ENCODE data around the gene UBAP1.
"Not testable (repeated sequence)": the region's sequence is repeated elsewhere in the genome, so short reads cannot be mapped to it uniquely, and the experiment has no call there.

The UBAP1 gene

DNA sequence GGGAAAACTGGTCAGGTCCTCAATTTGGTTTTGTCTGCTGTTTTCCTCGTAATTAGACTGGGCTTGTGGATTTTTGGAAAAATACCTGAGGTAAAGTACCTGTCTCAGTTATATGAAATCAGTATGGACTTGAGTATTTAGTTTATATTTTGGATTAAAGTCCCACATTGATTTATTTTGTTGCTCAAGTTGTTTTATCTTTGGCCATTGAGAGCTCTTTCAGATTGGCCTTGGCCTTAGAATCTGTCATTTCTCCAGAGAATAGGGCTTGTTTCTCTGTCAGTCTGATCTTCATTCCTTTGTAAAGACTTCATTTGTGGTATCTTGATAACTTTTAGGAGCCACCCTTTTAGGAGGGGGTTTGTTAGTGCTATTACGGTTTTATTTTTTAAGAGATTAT lies 21.2 kb downstream of the UBAP1 start:
- TF ChIP-seq MYC (IDR thresholded peaks at IDR 0.05; ENCODE audit: low read depth, low read length): no peak
- TF ChIP-seq, protein P1, sequence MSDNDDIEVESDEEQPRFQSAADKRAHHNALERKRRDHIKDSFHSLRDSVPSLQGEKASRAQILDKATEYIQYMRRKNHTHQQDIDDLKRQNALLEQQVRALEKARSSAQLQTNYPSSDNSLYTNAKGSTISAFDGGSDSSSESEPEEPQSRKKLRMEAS (IDR thresholded peaks at IDR 0.05; ENCODE audit: low read depth, low read length): no peak
- TF ChIP-seq POLR2A (IDR thresholded peaks at IDR 0.05; ENCODE audit: extremely low read depth, insufficient read length): no peak
- TF ChIP-seq, protein P2, sequence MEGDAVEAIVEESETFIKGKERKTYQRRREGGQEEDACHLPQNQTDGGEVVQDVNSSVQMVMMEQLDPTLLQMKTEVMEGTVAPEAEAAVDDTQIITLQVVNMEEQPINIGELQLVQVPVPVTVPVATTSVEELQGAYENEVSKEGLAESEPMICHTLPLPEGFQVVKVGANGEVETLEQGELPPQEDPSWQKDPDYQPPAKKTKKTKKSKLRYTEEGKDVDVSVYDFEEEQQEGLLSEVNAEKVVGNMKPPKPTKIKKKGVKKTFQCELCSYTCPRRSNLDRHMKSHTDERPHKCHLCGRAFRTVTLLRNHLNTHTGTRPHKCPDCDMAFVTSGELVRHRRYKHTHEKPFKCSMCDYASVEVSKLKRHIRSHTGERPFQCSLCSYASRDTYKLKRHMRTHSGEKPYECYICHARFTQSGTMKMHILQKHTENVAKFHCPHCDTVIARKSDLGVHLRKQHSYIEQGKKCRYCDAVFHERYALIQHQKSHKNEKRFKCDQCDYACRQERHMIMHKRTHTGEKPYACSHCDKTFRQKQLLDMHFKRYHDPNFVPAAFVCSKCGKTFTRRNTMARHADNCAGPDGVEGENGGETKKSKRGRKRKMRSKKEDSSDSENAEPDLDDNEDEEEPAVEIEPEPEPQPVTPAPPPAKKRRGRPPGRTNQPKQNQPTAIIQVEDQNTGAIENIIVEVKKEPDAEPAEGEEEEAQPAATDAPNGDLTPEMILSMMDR (IDR thresholded peaks at IDR 0.05; ENCODE audit: low read depth, low read length): no peak
- DNase-seq (ENCODE audit: low read depth): no peak
- no peak overlapping the region for H3K4me3 ChIP-seq (ENCODE audit: low read depth, low read length)

DNA sequence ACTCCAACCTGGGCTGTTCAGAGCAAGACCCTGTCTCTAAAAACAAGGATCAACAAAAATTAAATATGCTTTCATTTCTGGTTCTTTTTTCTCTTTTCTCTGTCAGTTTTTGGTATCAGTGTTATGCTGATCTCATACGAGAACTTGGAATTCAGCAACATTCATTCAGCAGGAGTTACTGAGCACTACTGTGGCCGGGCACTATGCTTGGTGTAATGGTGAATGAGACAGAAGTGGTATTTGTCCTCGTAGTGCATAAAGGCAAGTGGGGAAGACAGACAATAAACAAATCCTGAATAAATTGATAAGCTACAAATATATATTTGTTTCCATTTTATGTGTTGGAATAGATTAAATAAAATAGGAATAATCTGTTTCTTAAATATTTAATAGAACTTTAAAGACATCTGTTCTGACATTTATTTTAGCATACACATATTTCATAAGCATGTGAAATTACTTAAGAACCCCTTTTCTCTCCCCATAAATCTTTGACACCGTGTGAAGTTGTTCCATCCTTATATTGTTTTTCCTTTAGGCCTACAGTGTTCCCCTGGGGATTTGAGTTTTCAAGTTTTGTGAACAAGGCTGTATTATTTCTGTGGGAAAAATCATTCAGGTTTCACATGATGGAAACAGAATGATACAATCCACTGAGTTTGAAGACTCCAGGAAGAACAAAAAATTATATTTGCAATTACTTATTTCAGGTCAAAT lies 24.6 kb downstream of the UBAP1 start:
- TF ChIP-seq, protein P1 (IDR thresholded peaks at IDR 0.05; ENCODE audit: low read depth, low read length): no peak
- TF ChIP-seq, protein P2 (IDR thresholded peaks at IDR 0.05; ENCODE audit: low read depth, low read length): no peak
- no peak for TF ChIP-seq POLR2A (IDR thresholded peaks at IDR 0.05; ENCODE audit: extremely low read depth, insufficient read length)
- TF ChIP-seq MYC (IDR thresholded peaks at IDR 0.05; ENCODE audit: low read depth, low read length): no peak
- no peak for DNase-seq (ENCODE audit: low read depth)
- no peak overlapping the region for H3K4me3 ChIP-seq (ENCODE audit: low read depth, low read length)

DNA sequence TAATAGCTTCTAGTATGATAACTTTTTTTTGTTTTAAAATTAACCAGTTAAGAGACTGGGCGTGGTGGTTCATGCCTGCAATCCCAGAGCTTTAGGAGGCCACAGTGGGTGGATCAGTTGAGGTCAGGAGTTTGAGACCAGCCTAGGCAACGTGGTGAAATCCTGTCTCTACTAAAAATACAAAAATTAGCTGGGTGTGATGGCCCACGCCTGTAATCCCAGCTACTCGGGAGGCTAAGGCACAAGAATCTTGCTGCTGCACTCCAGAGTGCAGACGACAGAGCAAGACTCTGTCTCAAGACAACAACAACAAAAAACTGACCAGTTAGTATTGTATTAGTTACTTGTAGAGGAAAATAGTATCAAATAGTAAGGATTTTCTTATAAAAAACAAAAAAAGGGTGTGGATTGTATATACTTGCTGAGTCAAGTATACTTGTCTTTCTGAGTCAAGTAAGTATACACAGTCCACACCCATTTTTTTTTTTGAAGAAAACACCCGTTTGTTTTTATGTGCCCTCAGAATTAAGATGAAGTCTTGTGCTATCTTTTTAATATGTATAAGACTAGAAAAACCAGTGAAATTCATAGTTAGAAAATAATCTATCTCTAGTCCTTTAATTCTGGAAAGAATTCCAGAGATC lies 25.3 kb downstream of the UBAP1 start:
- no peak overlapping the region for H3K4me3 ChIP-seq (ENCODE audit: low read depth, low read length)
- DNase-seq (ENCODE audit: low read depth): no peak
- no peak for TF ChIP-seq MYC (IDR thresholded peaks at IDR 0.05; ENCODE audit: low read depth, low read length)
- TF ChIP-seq POLR2A (IDR thresholded peaks at IDR 0.05; ENCODE audit: extremely low read depth, insufficient read length): no peak
- TF ChIP-seq, protein P1 (IDR thresholded peaks at IDR 0.05; ENCODE audit: low read depth, low read length): no peak
- TF ChIP-seq, protein P2 (IDR thresholded peaks at IDR 0.05; ENCODE audit: low read depth, low read length): no peak

DNA sequence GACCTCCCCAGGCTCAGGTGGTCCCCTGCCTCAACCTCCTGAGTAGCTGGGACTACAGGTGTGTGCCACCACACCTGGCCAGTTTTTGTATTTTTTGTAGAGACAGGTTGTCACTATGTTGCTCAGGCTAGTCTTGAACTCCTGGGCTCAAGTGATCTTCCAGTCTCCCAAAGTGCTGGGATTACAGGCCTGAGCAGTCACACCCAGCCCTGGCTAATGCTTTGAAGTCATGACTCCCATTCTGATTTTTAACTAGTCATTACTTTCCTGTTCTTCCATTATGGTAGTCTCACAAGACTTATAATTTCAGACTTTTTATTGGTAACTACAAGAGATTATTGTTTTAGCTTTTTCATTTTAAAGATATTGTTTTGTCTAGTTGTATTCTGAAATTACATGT lies 26.3 kb downstream of the UBAP1 start:
- TF ChIP-seq POLR2A (IDR thresholded peaks at IDR 0.05; ENCODE audit: extremely low read depth, insufficient read length) (no peak), MYC (IDR thresholded peaks at IDR 0.05; ENCODE audit: low read depth, low read length) (no peak)
- TF ChIP-seq, protein P1 (IDR thresholded peaks at IDR 0.05; ENCODE audit: low read depth, low read length): no peak
- TF ChIP-seq, protein P2 (IDR thresholded peaks at IDR 0.05; ENCODE audit: low read depth, low read length): no peak
- DNase-seq (ENCODE audit: low read depth): no peak

DNA sequence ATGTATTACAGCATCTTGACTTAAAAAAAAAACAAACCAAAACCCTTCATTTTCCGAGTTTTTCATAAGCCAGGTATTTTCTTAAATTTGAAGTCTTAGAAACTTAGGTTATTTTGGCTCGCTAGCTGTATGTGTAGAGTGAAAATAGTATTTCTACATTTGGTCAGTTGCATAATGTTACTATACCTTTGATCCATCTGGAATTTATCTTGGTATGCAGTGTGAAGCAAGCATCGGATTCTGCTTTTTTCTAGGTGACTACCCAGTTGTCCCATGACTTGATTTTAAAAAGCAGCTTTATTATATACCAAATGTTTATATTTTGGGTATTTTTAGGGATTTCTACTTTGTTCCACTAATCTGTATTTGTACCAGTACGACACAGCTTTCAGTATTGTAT lies 27.7 kb downstream of the UBAP1 start:
- no peak overlapping the region for H3K4me3 ChIP-seq (ENCODE audit: low read depth, low read length)
- TF ChIP-seq POLR2A (IDR thresholded peaks at IDR 0.05; ENCODE audit: extremely low read depth, insufficient read length): no peak
- no peak for DNase-seq (ENCODE audit: low read depth)

More for the DNA sequence above, 26.3 kb downstream of the UBAP1 start:
- H3K4me3 ChIP-seq (ENCODE audit: low read depth, low read length): no peak overlapping the region

DNA sequence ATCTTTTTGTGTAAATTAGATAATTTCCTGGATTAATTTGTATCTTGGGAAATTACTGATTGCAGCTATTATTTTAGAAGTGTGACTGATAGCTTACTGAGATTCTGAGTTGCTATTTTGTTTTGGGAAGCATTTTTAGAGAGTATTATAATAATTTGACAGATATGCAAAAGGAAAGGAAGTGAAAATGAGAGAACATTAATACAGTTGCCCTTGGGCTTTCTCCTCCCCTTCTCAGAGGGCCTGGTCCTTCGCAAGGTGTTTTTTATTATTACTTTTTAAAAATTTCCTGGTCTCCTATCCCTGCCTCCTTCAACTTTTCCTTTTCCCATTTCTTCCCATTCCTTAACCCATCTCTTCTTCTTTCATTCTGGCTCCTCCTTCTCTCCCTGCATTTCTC lies 32.6 kb downstream of the UBAP1 start:
- no peak for DNase-seq (ENCODE audit: low read depth)
- no peak overlapping the region for H3K4me3 ChIP-seq (ENCODE audit: low read depth, low read length)
- TF ChIP-seq POLR2A (IDR thresholded peaks at IDR 0.05; ENCODE audit: extremely low read depth, insufficient read length): no peak
- TF ChIP-seq, protein P2 (IDR thresholded peaks at IDR 0.05; ENCODE audit: low read depth, low read length): no peak
- TF ChIP-seq, protein P1 (IDR thresholded peaks at IDR 0.05; ENCODE audit: low read depth, low read length): no peak
- TF ChIP-seq MYC (IDR thresholded peaks at IDR 0.05; ENCODE audit: low read depth, low read length): no peak

DNA sequence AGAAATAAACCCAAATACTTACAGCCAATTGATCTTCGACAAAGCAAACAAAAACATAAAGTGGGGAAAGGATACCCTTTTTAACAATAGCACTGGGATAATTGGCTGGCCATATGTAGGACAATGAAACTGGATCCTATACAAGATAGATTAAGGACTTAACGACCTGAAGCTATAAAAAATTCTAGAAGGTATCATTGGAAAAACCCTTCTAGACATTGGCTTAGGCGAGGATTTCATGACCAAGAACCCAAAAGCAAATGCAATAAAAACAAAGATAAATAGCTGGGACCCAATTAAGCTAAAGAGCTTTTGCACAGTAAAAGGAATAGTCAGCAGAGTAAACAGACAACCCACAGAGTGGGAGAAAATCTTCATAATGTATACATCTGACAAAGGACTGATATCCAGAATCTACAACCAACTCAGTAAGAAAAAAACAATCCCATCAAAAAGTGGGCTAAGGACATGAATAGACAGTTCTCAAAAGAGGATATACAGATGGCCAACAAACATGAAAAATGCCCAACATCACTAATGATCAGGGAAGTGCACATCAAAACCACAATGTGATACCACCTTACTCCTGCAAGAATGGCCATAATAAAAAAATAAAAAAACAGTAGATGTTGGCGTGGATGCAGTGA lies 35.6 kb downstream of the UBAP1 start:
- not testable (repeated sequence) for DNase-seq (ENCODE audit: low read depth); H3K4me3 ChIP-seq (ENCODE audit: low read depth, low read length)
